Coronary artery (tissue), 2 donors: ENCODE results near the gene P2RX2.

Experiments
- DNase-seq: peaks from one replicate; pipeline ENCODE4 v3.0.0-alpha.2; 2017; ENCODE audit warnings: low spot score
- H3K27ac ChIP-seq, 2 donors: fragments of 200-600 bp; sonication (generic); one replicate each; pipeline ENCODE4 v1.5.1; 2016 to 2019
- H3K4me3 ChIP-seq: fragments of 200-600 bp; sonication (generic); 2 replicates; pipeline ENCODE4 v1.5.1; 2016; ENCODE audit warnings: mild to moderate bottlenecking, moderate library complexity
- TF ChIP-seq, protein P1 (sequence below): fragments of 200-600 bp; sonication (generic); IDR thresholded peaks from one replicate; pipeline ENCODE4 v1.5.1; 2019; ENCODE audit warnings: antibody characterized with exemption

The P2RX2 gene

DNA sequence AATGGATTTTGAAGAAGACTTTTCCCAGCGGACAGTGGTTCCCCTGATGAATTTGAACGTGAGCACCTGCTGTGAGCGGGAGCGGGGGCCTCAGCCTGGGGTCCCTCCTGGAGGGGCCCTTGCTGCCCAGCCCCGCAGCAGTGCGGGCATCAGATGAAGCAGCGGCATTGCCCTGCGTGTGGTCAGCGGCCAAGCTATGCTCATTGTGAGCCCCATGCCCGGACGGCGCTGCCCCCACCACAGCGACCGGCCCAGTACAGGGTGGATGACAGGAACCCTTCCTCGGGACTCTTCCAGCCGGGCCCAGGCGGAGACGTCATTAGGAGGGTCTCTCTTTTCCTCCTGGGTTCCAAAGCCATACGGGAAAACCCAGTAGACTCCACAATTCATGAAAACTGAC is 11.6 kb upstream of the P2RX2 start:
- Histone ChIP-seq H3K4me3 (no peak overlapping the region), H3K27ac (no peak overlapping the region)
- TF ChIP-seq, protein P1, sequence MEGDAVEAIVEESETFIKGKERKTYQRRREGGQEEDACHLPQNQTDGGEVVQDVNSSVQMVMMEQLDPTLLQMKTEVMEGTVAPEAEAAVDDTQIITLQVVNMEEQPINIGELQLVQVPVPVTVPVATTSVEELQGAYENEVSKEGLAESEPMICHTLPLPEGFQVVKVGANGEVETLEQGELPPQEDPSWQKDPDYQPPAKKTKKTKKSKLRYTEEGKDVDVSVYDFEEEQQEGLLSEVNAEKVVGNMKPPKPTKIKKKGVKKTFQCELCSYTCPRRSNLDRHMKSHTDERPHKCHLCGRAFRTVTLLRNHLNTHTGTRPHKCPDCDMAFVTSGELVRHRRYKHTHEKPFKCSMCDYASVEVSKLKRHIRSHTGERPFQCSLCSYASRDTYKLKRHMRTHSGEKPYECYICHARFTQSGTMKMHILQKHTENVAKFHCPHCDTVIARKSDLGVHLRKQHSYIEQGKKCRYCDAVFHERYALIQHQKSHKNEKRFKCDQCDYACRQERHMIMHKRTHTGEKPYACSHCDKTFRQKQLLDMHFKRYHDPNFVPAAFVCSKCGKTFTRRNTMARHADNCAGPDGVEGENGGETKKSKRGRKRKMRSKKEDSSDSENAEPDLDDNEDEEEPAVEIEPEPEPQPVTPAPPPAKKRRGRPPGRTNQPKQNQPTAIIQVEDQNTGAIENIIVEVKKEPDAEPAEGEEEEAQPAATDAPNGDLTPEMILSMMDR = no peak
- peak; percentile 54 for DNase-seq

DNA sequence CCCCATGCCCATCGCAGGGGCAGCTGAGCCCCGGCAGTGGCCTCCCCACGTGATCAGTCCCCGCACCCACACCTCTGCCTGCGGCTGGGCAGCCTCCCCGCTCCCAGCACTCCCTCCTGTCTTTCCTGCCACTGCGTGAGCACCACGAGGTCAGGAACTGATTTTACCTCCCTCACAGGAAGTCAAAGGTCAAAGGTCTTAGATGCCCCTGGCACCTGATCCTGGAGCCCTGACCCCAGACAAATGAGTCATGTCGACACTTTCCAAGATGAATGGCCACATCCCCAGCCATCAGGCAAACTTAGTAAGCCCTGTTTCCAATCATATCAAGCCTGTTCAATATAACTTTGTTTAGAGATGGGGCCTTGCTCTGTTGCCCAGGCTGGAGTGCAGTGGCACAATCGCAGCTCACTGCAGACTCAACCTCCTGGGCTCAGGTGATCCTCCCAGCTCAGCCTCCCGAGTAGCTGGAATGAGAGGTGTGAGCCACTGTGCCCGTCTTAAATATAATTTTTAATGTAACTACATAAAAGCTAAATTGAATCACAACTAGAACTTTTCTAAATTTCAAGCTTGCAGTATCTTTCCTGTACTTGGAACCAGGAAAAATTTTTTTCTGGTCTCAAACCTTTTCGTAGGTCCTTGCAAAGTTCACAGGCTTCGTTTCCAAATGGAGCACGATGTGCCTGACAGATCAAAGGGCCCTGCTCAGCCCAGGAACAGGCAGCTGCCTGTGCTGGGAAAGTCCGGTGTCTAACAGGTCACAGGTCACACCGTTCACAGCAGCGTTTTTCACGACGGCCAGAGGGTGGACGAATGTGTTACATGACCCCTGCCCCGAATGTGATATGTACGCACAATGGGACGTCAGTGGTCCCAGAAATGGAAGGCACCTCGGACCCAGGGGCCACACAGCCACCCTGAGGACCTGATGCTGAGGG is 10.1 kb upstream of the P2RX2 start:
- no peak overlapping the region for H3K4me3 ChIP-seq
- TF ChIP-seq, protein P1 = no peak
- DNase-seq = peak; percentile 63
- H3K27ac ChIP-seq = no peak overlapping the region

DNA sequence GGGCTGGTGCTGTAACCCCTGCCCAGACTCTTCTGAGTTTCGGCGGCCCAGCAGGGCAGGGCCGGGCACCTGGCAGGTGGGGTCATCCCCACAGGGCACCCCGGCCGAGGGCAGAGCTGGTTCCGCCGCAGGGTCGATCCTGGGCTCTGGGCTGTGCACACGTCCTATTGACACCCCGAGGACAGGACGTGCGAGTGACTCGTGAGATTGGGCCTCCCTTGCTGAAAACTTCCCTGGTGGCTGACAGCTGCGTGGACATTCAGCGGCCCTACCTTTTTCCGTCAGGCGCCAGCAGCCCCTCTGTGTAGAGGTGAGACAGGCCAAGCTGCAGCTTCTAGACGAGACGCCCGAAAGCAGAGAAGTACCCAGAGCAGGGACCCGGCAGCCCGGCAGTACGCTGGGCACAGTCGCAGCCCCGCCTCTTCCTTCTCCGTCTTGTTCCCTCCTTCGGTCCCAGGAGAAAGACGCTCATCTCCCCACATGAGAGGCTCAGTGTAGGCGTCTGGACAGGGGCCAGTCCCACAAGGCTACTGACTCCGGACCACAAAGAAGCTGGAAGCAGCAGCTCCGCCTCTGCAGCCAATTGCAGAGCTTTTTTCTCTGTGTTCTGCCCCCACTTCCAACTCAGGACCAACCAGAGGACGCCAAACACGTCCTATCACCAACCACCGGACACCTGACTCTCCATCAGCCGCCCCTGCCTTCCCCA is 8.4 kb upstream of the P2RX2 start, which contains the start of gene LRCOL1:
Gene LRCOL1 (minus strand): TSS at position 532 of the 709 bp plus-strand sequence. CDS start 4,331 bp downstream, outside the sequence.
- TF ChIP-seq, protein P1 = no peak
- DNase-seq = peak; percentile 47
- Histone ChIP-seq H3K4me3 (peak within 1 kb of the TSS; percentile 42), H3K27ac (no peak within 1 kb of the TSS)

DNA sequence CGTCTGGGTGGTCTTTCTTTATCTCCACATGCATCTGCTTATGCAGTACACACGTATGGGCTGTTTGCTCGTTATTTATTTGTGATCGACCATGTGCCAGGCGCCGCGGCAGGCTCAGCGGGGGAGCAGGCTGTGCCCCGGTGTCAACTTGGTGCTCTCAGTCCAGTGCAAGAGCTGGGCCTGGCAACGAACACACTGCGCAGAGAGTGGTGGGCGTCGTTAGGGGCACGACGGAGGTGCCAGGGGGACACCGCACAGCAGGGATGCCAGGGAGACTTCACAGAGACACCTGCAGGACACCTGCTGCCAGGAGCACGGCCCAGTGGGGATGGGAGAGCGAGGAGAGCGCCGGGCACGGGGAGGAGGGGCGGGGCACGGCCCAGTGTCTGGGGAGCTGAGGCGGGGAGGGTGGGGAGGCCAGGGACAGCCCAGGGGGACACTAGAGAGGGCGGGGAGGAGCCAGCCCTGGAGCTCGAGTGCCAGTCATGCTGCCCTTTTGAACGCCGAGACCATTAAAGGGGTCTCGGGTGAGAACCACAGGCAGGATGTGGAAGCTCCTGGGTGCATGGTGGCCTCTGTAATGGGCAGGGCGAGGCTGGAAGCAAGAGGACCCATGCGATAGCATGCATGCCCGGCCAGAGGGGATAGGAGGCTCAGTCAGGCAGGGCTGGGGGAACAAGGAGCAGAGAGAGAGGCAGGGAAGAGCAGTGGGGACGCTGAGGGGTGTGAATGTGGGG is 7.5 kb upstream of the P2RX2 start:
- Histone ChIP-seq H3K27ac (no peak overlapping the region), H3K4me3 (no peak overlapping the region)
- DNase-seq = peak; percentile 50
- TF ChIP-seq, protein P1 = no peak

DNA sequence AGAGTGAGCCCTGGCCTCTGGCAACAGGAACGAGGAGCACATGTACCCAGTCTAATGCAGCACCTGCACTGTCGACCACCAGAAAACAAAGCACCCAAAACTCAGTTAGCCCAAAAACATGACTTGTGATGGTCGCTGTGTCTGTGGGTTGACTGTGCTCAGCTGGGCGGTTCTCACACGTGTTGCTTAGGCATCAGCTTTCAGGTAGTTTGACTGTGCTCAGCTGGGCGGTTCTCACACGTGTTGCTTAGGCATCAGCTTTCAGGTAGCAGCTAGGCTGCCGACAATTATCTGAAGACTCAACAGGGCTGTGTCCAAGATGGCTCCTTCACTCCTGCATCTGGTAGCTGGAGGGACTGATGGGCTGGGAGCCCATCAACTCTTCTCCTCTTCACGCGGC is 7.0 kb upstream of the P2RX2 start:
- H3K27ac ChIP-seq = no peak overlapping the region
- no peak overlapping the region for H3K4me3 ChIP-seq
- DNase-seq = peak; percentile 49
- TF ChIP-seq, protein P1 = no peak

DNA sequence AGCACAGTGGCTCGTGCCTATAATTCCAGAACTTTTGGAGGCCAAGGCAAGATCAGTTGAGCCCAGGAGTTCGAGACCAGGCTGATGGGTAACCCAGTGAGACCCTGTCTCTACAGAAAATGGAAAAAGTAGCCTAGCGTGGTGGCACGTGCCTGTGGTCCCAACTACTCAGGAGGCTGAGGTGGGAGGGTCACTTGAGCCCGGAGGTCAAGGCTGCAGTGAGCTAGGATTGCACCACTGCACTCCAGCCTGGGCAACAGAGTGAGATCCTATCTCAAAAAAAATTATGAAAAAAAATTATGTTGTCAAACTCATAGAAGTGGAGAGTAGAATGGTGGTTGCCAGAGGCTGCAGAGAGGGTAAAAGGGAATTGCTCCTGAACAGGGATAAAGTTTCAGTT is 4.5 kb upstream of the P2RX2 start:
- TF ChIP-seq, protein P1 = no peak
- Histone ChIP-seq H3K27ac (no peak overlapping the region), H3K4me3 (no peak overlapping the region)
- DNase-seq = no peak
